A549 (cell line): ENCODE measurements around the gene RRAS.

ENCODE experiments used
- CBX8 ChIP-seq: fragments of 200-600 bp; sonication (generic); IDR thresholded peaks from 2 replicates; pipeline ENCODE4 v1.6.1; 2016
- CEBPB ChIP-seq, 2 experiments: fragments of >200 bp in 1 of 2; sonication (Bioruptor Twin) in 1 of 2; formaldehyde crosslinking in 1 of 2; IDR thresholded peaks; 2 replicates each; pipeline ENCODE4 v1.6.1; 2012 to 2016
- CTCF ChIP-seq: fragments of >200 bp; sonication (Bioruptor Twin); formaldehyde crosslinking; IDR thresholded peaks from 3 replicates; pipeline ENCODE4 v1.5.1; 2016
- MAZ ChIP-seq: fragments of 150-350 bp; IDR thresholded peaks from 2 replicates; pipeline ENCODE4 v1.6.1; 2014; ENCODE audit warnings: antibody characterized with exemption, low read depth, low read length, borderline replicate concordance
- PBX3 ChIP-seq: IDR thresholded peaks from 2 replicates; pipeline ENCODE4 v1.6.1; 2012
- POLR2A ChIP-seq: IDR thresholded peaks from 2 replicates; pipeline ENCODE4 v1.6.1; 2012; ENCODE audit warnings: mild to moderate bottlenecking, low read length

GRCh38 chr19:49662011-49662410, 22.1 kb upstream of the RRAS start:
- TF ChIP-seq CBX8, result no peak
- TF ChIP-seq CEBPB (IDR thresholded peaks at IDR 0.05), result no peak
- no peak for TF ChIP-seq POLR2A
- TF ChIP-seq PBX3, result no peak
- no peak for TF ChIP-seq MAZ
- TF ChIP-seq CTCF, result no peak
